Kidney (tissue), 14 donors: Measurements from ENCODE around the gene GDF15. TPM values are rescaled to one million over a fixed set of nuclear protein-coding genes. Genes with fewer than 3 reads are reported as not detected.

Experiments
- DNase-seq, 5 donors: peaks; one replicate each; pipeline ENCODE4 v3.0.0-alpha.2; 2013 to 2020
- FAIRE-seq: peaks from 2 replicates; lab custom pipeline; 2012; peaks lifted over from hg19 to GRCh38; lab: Jason Lieb, UNC
- H3K27ac ChIP-seq, 2 donors: one replicate each; pipeline ENCODE4 v1.7.0; 2013; ENCODE audit warnings: low read depth in 2 of 2, low read length in 2 of 2, inconsistent platforms in 1 of 2
- H3K27me3 ChIP-seq: one replicate; pipeline ENCODE4 v1.7.1; 2013; ENCODE audit warnings: low read length, inconsistent platforms; ENCODE audit not compliant: control insufficient read depth, insufficient read depth
- H3K36me3 ChIP-seq, 3 donors: one replicate each; pipeline versions ENCODE4 v1.7.0 to v1.7.1; 2013; ENCODE audit warnings: low read length in 3 of 3, control low read depth in 1 of 3, inconsistent platforms in 1 of 3; ENCODE audit not compliant: insufficient read depth in 3 of 3, control insufficient read depth in 2 of 3
- H3K4me1 ChIP-seq, 3 donors: one replicate each; pipeline versions ENCODE4 v1.7.0 to v1.7.1; 2013; ENCODE audit warnings: low read length in 3 of 3, inconsistent platforms in 1 of 3, low read depth in 1 of 3; ENCODE audit not compliant: control insufficient read depth in 2 of 3, insufficient read depth in 2 of 3
- H3K4me3 ChIP-seq, 3 donors: one replicate each; pipeline versions ENCODE4 v1.7.0 to v1.8.1; 2013; ENCODE audit warnings: low read length in 3 of 3, control low read depth in 1 of 3, inconsistent platforms in 1 of 3
- H3K9ac ChIP-seq, 3 donors: one replicate each; pipeline versions ENCODE4 v1.7.0 to v1.7.1; 2013; ENCODE audit warnings: low read length in 3 of 3, control low read depth in 1 of 3, inconsistent platforms in 1 of 3
- H3K9me3 ChIP-seq, 3 donors: one replicate each; pipeline versions ENCODE4 v1.7.0 to v1.7.1; 2013; ENCODE audit warnings: low read length in 3 of 3, control low read depth in 1 of 3, inconsistent platforms in 1 of 3; ENCODE audit not compliant: control insufficient read depth in 2 of 3, insufficient read depth in 1 of 3
- CTCF ChIP-seq: IDR thresholded peaks from 3 replicates; pipeline ENCODE4 v1.5.1; 2012; ENCODE audit warnings: mild to moderate bottlenecking, moderate library complexity, borderline replicate concordance; ENCODE audit not compliant: insufficient read depth; ENCODE audit errors: extremely low read depth
- intact Hi-C: fragments of 100-400 bp; cut with DNase I; formaldehyde crosslinking; loops from one replicate; pipeline ENCODE4 v1.11.1; 2022
- polyA plus RNA-seq: library from polyadenylated mRNA; stranded (reverse); fragments of 350-450 nt; fragmentation: Illumina TruSeq; extraction: RNeasy Lipid Tissue Mini Kit (QIAGEN cat#74804); gene quantifications from one replicate; pipeline ENCODE4 v1.2.3, GENCODE V29; 2014; ENCODE audit warnings: low read depth, low replicate concordance; ENCODE audit not compliant: insufficient read depth
- total RNA-seq: library from RNA; stranded (reverse); fragmentation: NEBNext Ultra II Directional; extraction: Animal tissue kit (Norgen Biotek cat#: 25700); gene quantifications from one replicate; pipeline ENCODE4 v1.2.1, GENCODE V29; 2021
- donor health status: control.
- donor health status: control.
- donor health status: control.
- donor health status: control.
- donor health status: control.
- donor health status: DM: yes; HTN: yes; CAD: no.
- donor health status: Normal renal cell carcinoma (clear cell type).

GDF15 gene
- total and polyA plus RNA-seq, 2 donors from 2014 or later, result 51.2 to 154 TPM

GRCh38 chr19:18428787-18429674 lies 43.1 kb downstream of the GDF15 start:
- TF ChIP-seq CTCF, result no peak
- Histone ChIP-seq H3K4me1 (peaks cover 0 to 9% (median 0%) of the 10 kb centered on the region in 3 donors), H3K27ac (peak overlapping the region; percentile 57 to 65), H3K27me3 (no peaks in the 10 kb centered on the region), H3K9ac (peak overlapping the region in 1 of 3 donors; percentile 19), H3K36me3 (no peaks in the 10 kb centered on the region), H3K9me3 (no peaks in the 10 kb centered on the region), H3K4me3 (no peak overlapping the region)
- FAIRE-seq, result no peak
- peak; percentile 92 to 96 (median 95) for DNase-seq
- intact Hi-C loops, result no loop called here

- peak in 1 of 5 donors; percentile 72 for DNase-seq
- no peak overlapping the region for H3K4me3 ChIP-seq
- FAIRE-seq, result no peak
These were observed 43.9 kb downstream of the GDF15 start for GRCh38 chr19:18429717-18430416.

GRCh38 chr19:18430417-18431144 lies 44.6 kb downstream of the GDF15 start:
- DNase-seq (peak in 1 of 5 donors; percentile 79), FAIRE-seq (no peak)
- H3K27me3 ChIP-seq, result no peaks in the 10 kb centered on the region
- no peaks in the 10 kb centered on the region for H3K36me3 ChIP-seq
- peaks cover 0 to 9% (median 0%) of the 10 kb centered on the region in 3 donors for H3K4me1 ChIP-seq
- no peak for TF ChIP-seq CTCF
- H3K9me3 ChIP-seq, result no peaks in the 10 kb centered on the region
- H3K27ac ChIP-seq, result no peak overlapping the region
- no peak overlapping the region for H3K9ac ChIP-seq
- intact Hi-C loops, result no loop called here
- H3K4me3 ChIP-seq, result no peak overlapping the region

More at GRCh38 chr19:18429717-18430416, 43.9 kb downstream of the GDF15 start:
- Histone ChIP-seq H3K9ac (no peak overlapping the region), H3K27ac (peak overlapping the region in 1 of 2 donors; percentile 57), H3K27me3 (no peaks in the 10 kb centered on the region), H3K9me3 (no peaks in the 10 kb centered on the region), H3K36me3 (no peaks in the 10 kb centered on the region), H3K4me1 (peaks cover 0 to 9% (median 0%) of the 10 kb centered on the region in 3 donors)
- no peak for TF ChIP-seq CTCF
- intact Hi-C loops, result no loop called here
